DND-41 (cell line): ENCODE data around the gene C5orf47.

Source experiments
- ATAC-seq: fragments of 200-7000 bp; cut with Tn5 transposase; 3 replicates; pipeline ENCODE4 v1.9.1; 2021; ENCODE audit warnings: low read depth; ENCODE audit not compliant: insufficient read depth
- DNase-seq: peaks from one replicate; pipeline ENCODE4 v3.0.0-alpha.2; 2020
- H2AFZ ChIP-seq: 2 replicates; pipeline ENCODE4 v1.6.0; 2012; ENCODE audit warnings: low read depth, low read length
- H3K27ac ChIP-seq: 2 replicates; pipeline ENCODE4 v1.5.1; 2012; ENCODE audit warnings: low read length, inconsistent platforms
- H3K27me3 ChIP-seq: fragments of 200-600 bp; sonication (generic); 2 replicates; pipeline ENCODE4 v1.6.0; 2012; ENCODE audit warnings: low read length, mild to moderate bottlenecking, inconsistent platforms; ENCODE audit not compliant: insufficient read depth, poor library complexity
- H3K36me3 ChIP-seq: 2 replicates; pipeline ENCODE4 v1.5.1; 2012; ENCODE audit warnings: low read length, inconsistent platforms; ENCODE audit not compliant: insufficient read depth
- H3K4me1 ChIP-seq: 2 replicates; pipeline ENCODE4 v1.5.1; 2012; ENCODE audit warnings: mild to moderate bottlenecking, low read length; ENCODE audit not compliant: insufficient read depth
- H3K4me2 ChIP-seq: 2 replicates; pipeline ENCODE4 v1.6.0; 2012; ENCODE audit warnings: mild to moderate bottlenecking, moderate library complexity, low read length, inconsistent platforms; ENCODE audit not compliant: insufficient read depth
- H3K4me3 ChIP-seq, 2 experiments: fragments of 200-600 bp in 1 of 2; shearing (Covaris generic) in 1 of 2; 2 replicates each; pipeline ENCODE4 v1.5.1; 2012 to 2016; ENCODE audit warnings: inconsistent platforms in 2 of 2, low read length in 2 of 2, mild to moderate bottlenecking in 2 of 2, low read depth in 1 of 2, moderate library complexity in 1 of 2
- H3K79me2 ChIP-seq: 2 replicates; pipeline ENCODE4 v1.6.0; 2012; ENCODE audit warnings: low read length, inconsistent platforms; ENCODE audit not compliant: insufficient read depth
- H3K9ac ChIP-seq: 2 replicates; pipeline ENCODE4 v1.6.0; 2012; ENCODE audit warnings: low read depth, mild to moderate bottlenecking, inconsistent platforms, low read length, moderate library complexity
- H3K9me3 ChIP-seq: 2 replicates; pipeline ENCODE4 v1.5.1; 2012; ENCODE audit warnings: low read length, moderate library complexity, mild to moderate bottlenecking, inconsistent platforms; ENCODE audit not compliant: insufficient read depth, severe bottlenecking
- H4K20me1 ChIP-seq: 2 replicates; pipeline ENCODE4 v1.6.0; 2012; ENCODE audit warnings: low read length; ENCODE audit not compliant: insufficient read depth
- EZH2 ChIP-seq: IDR thresholded peaks from 3 replicates; pipeline ENCODE4 v1.6.1; 2012; ENCODE audit warnings: borderline replicate concordance, low read depth, mild to moderate bottlenecking, moderate library complexity, low read length, inconsistent platforms; ENCODE audit not compliant: severe bottlenecking
- TF ChIP-seq, protein P1 (sequence below): IDR thresholded peaks from 2 replicates; pipeline ENCODE4 v1.5.1; 2012; ENCODE audit warnings: borderline replicate concordance, low read length, moderate library complexity, mild to moderate bottlenecking; ENCODE audit not compliant: poor library complexity, severe bottlenecking; ENCODE audit errors: extremely low read depth

Gene C5orf47

GRCh38 chr5:173968154-173968797, 20.7 kb upstream of the C5orf47 start:
- peaks cover 9% of the 10 kb centered on the region for H3K27me3 ChIP-seq
- no peaks in the 10 kb centered on the region for H3K36me3 ChIP-seq
- no peak overlapping the region for H3K9ac ChIP-seq
- H3K9me3 ChIP-seq: no peaks in the 10 kb centered on the region
- no peak overlapping the region for H3K4me2 ChIP-seq
- H3K4me3 ChIP-seq: no peak overlapping the region
- no peaks in the 10 kb centered on the region for H3K79me2 ChIP-seq
- DNase-seq (no peak), ATAC-seq (no peak)
- H3K27ac ChIP-seq: no peak overlapping the region
- TF ChIP-seq EZH2: no peak
- TF ChIP-seq, protein P1, sequence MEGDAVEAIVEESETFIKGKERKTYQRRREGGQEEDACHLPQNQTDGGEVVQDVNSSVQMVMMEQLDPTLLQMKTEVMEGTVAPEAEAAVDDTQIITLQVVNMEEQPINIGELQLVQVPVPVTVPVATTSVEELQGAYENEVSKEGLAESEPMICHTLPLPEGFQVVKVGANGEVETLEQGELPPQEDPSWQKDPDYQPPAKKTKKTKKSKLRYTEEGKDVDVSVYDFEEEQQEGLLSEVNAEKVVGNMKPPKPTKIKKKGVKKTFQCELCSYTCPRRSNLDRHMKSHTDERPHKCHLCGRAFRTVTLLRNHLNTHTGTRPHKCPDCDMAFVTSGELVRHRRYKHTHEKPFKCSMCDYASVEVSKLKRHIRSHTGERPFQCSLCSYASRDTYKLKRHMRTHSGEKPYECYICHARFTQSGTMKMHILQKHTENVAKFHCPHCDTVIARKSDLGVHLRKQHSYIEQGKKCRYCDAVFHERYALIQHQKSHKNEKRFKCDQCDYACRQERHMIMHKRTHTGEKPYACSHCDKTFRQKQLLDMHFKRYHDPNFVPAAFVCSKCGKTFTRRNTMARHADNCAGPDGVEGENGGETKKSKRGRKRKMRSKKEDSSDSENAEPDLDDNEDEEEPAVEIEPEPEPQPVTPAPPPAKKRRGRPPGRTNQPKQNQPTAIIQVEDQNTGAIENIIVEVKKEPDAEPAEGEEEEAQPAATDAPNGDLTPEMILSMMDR: no peak
- H3K4me1 ChIP-seq: no peaks in the 10 kb centered on the region
- no peak overlapping the region for H2AFZ ChIP-seq
- H4K20me1 ChIP-seq: no peaks in the 10 kb centered on the region

DNA sequence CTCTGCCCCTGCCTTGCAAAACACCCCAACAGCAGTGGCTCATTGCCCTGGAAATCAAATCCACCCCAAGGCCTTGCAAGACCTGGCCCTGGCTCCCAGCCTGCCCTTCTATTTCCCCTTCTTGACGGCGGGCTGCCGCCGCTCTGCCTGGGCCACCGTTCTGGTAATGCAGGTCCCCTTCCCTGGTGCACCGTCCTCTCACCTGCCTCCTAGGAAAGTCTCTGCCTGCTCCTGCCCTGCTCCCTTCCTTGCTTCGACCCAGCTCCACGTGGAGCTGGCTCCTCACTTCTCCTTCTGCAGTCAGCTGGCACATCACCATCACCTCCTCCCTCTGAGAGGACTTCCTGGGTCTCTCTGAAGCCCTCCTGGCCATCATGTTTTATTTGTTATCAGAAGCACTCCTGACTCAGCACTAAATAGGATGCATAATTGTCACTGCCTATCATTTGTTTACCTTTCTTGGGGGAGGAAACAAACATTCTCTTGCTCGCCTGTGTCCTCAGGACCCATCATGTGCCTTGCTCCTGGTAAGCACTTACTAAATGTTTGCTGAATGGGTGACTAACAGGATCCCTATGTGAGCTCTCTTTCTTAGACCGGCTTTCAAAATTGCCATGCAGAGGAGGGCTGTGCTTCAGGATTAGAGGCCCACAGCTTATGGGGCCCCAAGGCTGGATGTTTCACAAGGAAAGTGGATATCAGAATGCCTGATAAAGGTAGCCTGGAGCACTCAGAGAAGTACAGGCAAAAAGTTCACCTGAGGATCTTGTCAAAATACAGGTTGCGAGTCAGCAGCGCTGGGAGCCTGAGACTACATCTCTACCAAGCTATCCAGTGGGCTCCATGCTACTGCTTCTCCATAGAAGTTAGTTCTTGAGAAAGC, 19.6 kb upstream of the C5orf47 start:
- Histone ChIP-seq H3K27me3 (peaks cover 5% of the 10 kb centered on the region), H3K9ac (no peak overlapping the region), H3K27ac (no peak overlapping the region), H3K4me1 (no peaks in the 10 kb centered on the region), H3K4me2 (no peak overlapping the region), H3K9me3 (no peaks in the 10 kb centered on the region), H3K79me2 (no peaks in the 10 kb centered on the region), H3K36me3 (no peaks in the 10 kb centered on the region), H2AFZ (no peak overlapping the region), H3K4me3 (no peak overlapping the region), H4K20me1 (no peaks in the 10 kb centered on the region)
- ATAC-seq (no peak), DNase-seq (no peak)
- TF ChIP-seq, protein P1: no peak
- no peak for TF ChIP-seq EZH2

- no peak overlapping the region for H2AFZ ChIP-seq
- H3K4me3 ChIP-seq: no peak overlapping the region
- no peaks in the 10 kb centered on the region for H3K4me1 ChIP-seq
Measured at GRCh38 chr5:173970878-173971650, 17.9 kb upstream of the C5orf47 start.

More at GRCh38 chr5:173970878-173971650, 17.9 kb upstream of the C5orf47 start:
- no peak for TF ChIP-seq EZH2
- TF ChIP-seq, protein P1: peak; percentile 41
- Histone ChIP-seq H3K79me2 (no peaks in the 10 kb centered on the region), H3K36me3 (no peaks in the 10 kb centered on the region), H4K20me1 (no peaks in the 10 kb centered on the region), H3K4me2 (no peak overlapping the region), H3K9me3 (no peaks in the 10 kb centered on the region), H3K27ac (no peak overlapping the region), H3K9ac (no peak overlapping the region), H3K27me3 (peaks cover 5% of the 10 kb centered on the region)
- no peak for ATAC-seq
- no peak for DNase-seq
